DND-41 (cell line): ENCODE measurements around the gene USH1C.

ENCODE experiments used
- ATAC-seq: fragments of 200-7000 bp; cut with Tn5 transposase; 3 replicates; pipeline ENCODE4 v1.9.1; 2021; ENCODE audit warnings: low read depth; ENCODE audit not compliant: insufficient read depth
- DNase-seq: peaks from one replicate; pipeline ENCODE4 v3.0.0-alpha.2; 2020
- H2AFZ ChIP-seq: 2 replicates; pipeline ENCODE4 v1.6.0; 2012; ENCODE audit warnings: low read depth, low read length
- H3K27ac ChIP-seq: 2 replicates; pipeline ENCODE4 v1.5.1; 2012; ENCODE audit warnings: low read length, inconsistent platforms
- H3K27me3 ChIP-seq: fragments of 200-600 bp; sonication (generic); 2 replicates; pipeline ENCODE4 v1.6.0; 2012; ENCODE audit warnings: low read length, mild to moderate bottlenecking, inconsistent platforms; ENCODE audit not compliant: insufficient read depth, poor library complexity
- H3K36me3 ChIP-seq: 2 replicates; pipeline ENCODE4 v1.5.1; 2012; ENCODE audit warnings: low read length, inconsistent platforms; ENCODE audit not compliant: insufficient read depth
- H3K4me1 ChIP-seq: 2 replicates; pipeline ENCODE4 v1.5.1; 2012; ENCODE audit warnings: mild to moderate bottlenecking, low read length; ENCODE audit not compliant: insufficient read depth
- H3K4me2 ChIP-seq: 2 replicates; pipeline ENCODE4 v1.6.0; 2012; ENCODE audit warnings: mild to moderate bottlenecking, moderate library complexity, low read length, inconsistent platforms; ENCODE audit not compliant: insufficient read depth
- H3K4me3 ChIP-seq, 2 experiments: fragments of 200-600 bp in 1 of 2; shearing (Covaris generic) in 1 of 2; 2 replicates each; pipeline ENCODE4 v1.5.1; 2012 to 2016; ENCODE audit warnings: inconsistent platforms in 2 of 2, low read length in 2 of 2, mild to moderate bottlenecking in 2 of 2, low read depth in 1 of 2, moderate library complexity in 1 of 2
- H3K79me2 ChIP-seq: 2 replicates; pipeline ENCODE4 v1.6.0; 2012; ENCODE audit warnings: low read length, inconsistent platforms; ENCODE audit not compliant: insufficient read depth
- H3K9ac ChIP-seq: 2 replicates; pipeline ENCODE4 v1.6.0; 2012; ENCODE audit warnings: low read depth, mild to moderate bottlenecking, inconsistent platforms, low read length, moderate library complexity
- H3K9me3 ChIP-seq: 2 replicates; pipeline ENCODE4 v1.5.1; 2012; ENCODE audit warnings: low read length, moderate library complexity, mild to moderate bottlenecking, inconsistent platforms; ENCODE audit not compliant: insufficient read depth, severe bottlenecking
- H4K20me1 ChIP-seq: 2 replicates; pipeline ENCODE4 v1.6.0; 2012; ENCODE audit warnings: low read length; ENCODE audit not compliant: insufficient read depth
- CTCF ChIP-seq: IDR thresholded peaks from 2 replicates; pipeline ENCODE4 v1.5.1; 2012; ENCODE audit warnings: borderline replicate concordance, low read length, moderate library complexity, mild to moderate bottlenecking; ENCODE audit not compliant: poor library complexity, severe bottlenecking; ENCODE audit errors: extremely low read depth
- EZH2 ChIP-seq: IDR thresholded peaks from 3 replicates; pipeline ENCODE4 v1.6.1; 2012; ENCODE audit warnings: borderline replicate concordance, low read depth, mild to moderate bottlenecking, moderate library complexity, low read length, inconsistent platforms; ENCODE audit not compliant: severe bottlenecking

Gene USH1C

GRCh38 chr11:17544181-17544622 is at the start of gene USH1C:
Gene USH1C, minus strand, starts transcription at chr11:17544416. Its CDS starts 109 bp downstream, at chr11:17544307.
- Histone ChIP-seq H3K27me3 (peaks cover 10% of the 10 kb centered on the region), H3K9me3 (no peaks in the 10 kb centered on the region), H3K36me3 (no peaks in the 10 kb centered on the region), H3K4me1 (no peaks in the 10 kb centered on the region), H3K79me2 (no peaks in the 10 kb centered on the region), H3K27ac (no peak within 1 kb of the TSS), H2AFZ (no peak within 1 kb of the TSS; the same call in 1 of the 2 replicates), H3K4me3 (no peak within 1 kb of the TSS), H4K20me1 (no peaks in the 10 kb centered on the region), H3K4me2 (no peak within 1 kb of the TSS), H3K9ac (no peak within 1 kb of the TSS)
- TF ChIP-seq EZH2 (no peak), CTCF (no peak)
- ATAC-seq, result no peak
- DNase-seq, result no peak

GRCh38 chr11:17593466-17594245 is 49.4 kb upstream of the USH1C start:
- no peaks in the 10 kb centered on the region for H4K20me1 ChIP-seq
- no peak overlapping the region for H3K4me3 ChIP-seq
- DNase-seq (no peak), ATAC-seq (no peak)
- H3K79me2 ChIP-seq, result no peaks in the 10 kb centered on the region
- H3K36me3 ChIP-seq, result no peaks in the 10 kb centered on the region
- H3K4me2 ChIP-seq, result no peak overlapping the region
- peaks cover 3% of the 10 kb centered on the region for H3K27me3 ChIP-seq
- H3K9ac ChIP-seq, result no peak overlapping the region
- TF ChIP-seq EZH2, result no peak
- no peaks in the 10 kb centered on the region for H3K4me1 ChIP-seq
- H3K9me3 ChIP-seq, result no peaks in the 10 kb centered on the region
- H3K27ac ChIP-seq, result no peak overlapping the region
- H2AFZ ChIP-seq, result no peak overlapping the region

- Histone ChIP-seq H3K36me3 (no peaks in the 10 kb centered on the region), H3K4me1 (no peaks in the 10 kb centered on the region), H3K4me3 (no peak overlapping the region), H3K9ac (no peak overlapping the region), H3K9me3 (no peaks in the 10 kb centered on the region), H3K4me2 (no peak overlapping the region), H2AFZ (no peak overlapping the region), H4K20me1 (no peaks in the 10 kb centered on the region), H3K79me2 (no peaks in the 10 kb centered on the region), H3K27ac (no peak overlapping the region), H3K27me3 (peaks cover 7% of the 10 kb centered on the region)
- ATAC-seq (no peak), DNase-seq (no peak)
- TF ChIP-seq EZH2 (no peak), CTCF (no peak)
Observed at GRCh38 chr11:17591293-17591692, 47.1 kb upstream of the USH1C start.

GRCh38 chr11:17590463-17590862 is 46.2 kb upstream of the USH1C start:
- H3K4me3 ChIP-seq, result no peak overlapping the region
- H3K79me2 ChIP-seq, result no peaks in the 10 kb centered on the region
- no peaks in the 10 kb centered on the region for H4K20me1 ChIP-seq
- TF ChIP-seq EZH2 (no peak), CTCF (no peak)
- ATAC-seq, result no peak
- H3K9ac ChIP-seq, result no peak overlapping the region
- H2AFZ ChIP-seq, result no peak overlapping the region
- no peaks in the 10 kb centered on the region for H3K36me3 ChIP-seq
- no peak overlapping the region for H3K4me2 ChIP-seq
- H3K27ac ChIP-seq, result no peak overlapping the region
- no peaks in the 10 kb centered on the region for H3K4me1 ChIP-seq
- H3K9me3 ChIP-seq, result no peaks in the 10 kb centered on the region
- H3K27me3 ChIP-seq, result peaks cover 7% of the 10 kb centered on the region
- DNase-seq, result no peak
